Neural cell (in vitro differentiated cells): ENCODE results near the gene FHAD1.

Experiments
- CTCF ChIP-seq: fragments of 450-650 bp; IDR thresholded peaks from 2 replicates; pipeline ENCODE4 v1.5.1; 2014; ENCODE audit warnings: antibody characterized with exemption, mild to moderate bottlenecking, moderate library complexity; ENCODE audit not compliant: poor library complexity, severe bottlenecking
- EP300 ChIP-seq: fragments of 450-650 bp; conservative IDR thresholded peaks from 2 replicates; pipeline ENCODE4 v1.6.1; 2014; ENCODE audit warnings: antibody characterized with exemption, mild to moderate bottlenecking, moderate library complexity; ENCODE audit not compliant: poor library complexity, severe bottlenecking
- EZH2 ChIP-seq: fragments of 200-600, 300-800 bp; shearing (Covaris generic), sonication (generic); IDR thresholded peaks from 2 replicates; pipeline ENCODE4 v1.6.1; 2014; ENCODE audit warnings: antibody characterized with exemption, low read length, borderline replicate concordance, mild to moderate bottlenecking; ENCODE audit not compliant: insufficient read depth, poor library complexity, severe bottlenecking
- MXI1 ChIP-seq: fragments of 450-650 bp; conservative IDR thresholded peaks from 2 replicates; pipeline ENCODE4 v1.6.1; 2014; ENCODE audit warnings: antibody characterized with exemption, mild to moderate bottlenecking; ENCODE audit not compliant: poor library complexity, severe bottlenecking
- POLR2AphosphoS5 ChIP-seq: IDR thresholded peaks from 2 replicates; pipeline ENCODE4 v1.6.1; 2012
- RAD21 ChIP-seq: fragments of 450-650 bp; conservative IDR thresholded peaks from 2 replicates; pipeline ENCODE4 v1.6.1; 2014; ENCODE audit warnings: antibody characterized with exemption, mild to moderate bottlenecking, moderate library complexity
- REST ChIP-seq: IDR thresholded peaks from 2 replicates; pipeline ENCODE4 v1.6.1; 2012; ENCODE audit warnings: borderline replicate concordance
- TAF1 ChIP-seq: IDR thresholded peaks from 2 replicates; pipeline ENCODE4 v1.6.1; 2012; ENCODE audit warnings: low read depth

- no peak for TF ChIP-seq CTCF
- TF ChIP-seq REST, result no peak
- TF ChIP-seq POLR2AphosphoS5, result no peak
- no peak for TF ChIP-seq EP300
- no peak for TF ChIP-seq MXI1
- TF ChIP-seq EZH2, result no peak
- TF ChIP-seq TAF1, result no peak
- TF ChIP-seq RAD21, result no peak
These were observed 84.2 kb downstream of the FHAD1 start for GRCh38 chr1:15331180-15331579.
